GM18499 (cell line): ENCODE data around the gene RBM24.

Experiments used
- ATAC-seq: cut with Tn5 transposase; IDR thresholded peaks from one replicate; pipeline ENCODE4 v1.9.1; 2021; ENCODE audit warnings: moderate number of reproducible peaks; ENCODE audit not compliant: insufficient read depth, unreplicated experiment

The RBM24 gene

GRCh38 chr6:17339308-17339670, 58.1 kb downstream of the RBM24 start:
- no peak for ATAC-seq

- no peak for ATAC-seq
Observed at GRCh38 chr6:17341117-17341805, 60.1 kb downstream of the RBM24 start.

- ATAC-seq: no peak
Observed at GRCh38 chr6:17341891-17342290, 60.7 kb downstream of the RBM24 start.

GRCh38 chr6:17343215-17343614, 62.1 kb downstream of the RBM24 start:
- no peak for ATAC-seq
